Activated CD4-positive, alpha-beta memory T cell treated with anti-CD3 and anti-CD28 coated beads for 36 hours (primary cell): Measurements from ENCODE around the gene ABHD16B. TPM values are rescaled to one million over a fixed set of nuclear protein-coding genes. Genes with fewer than 3 reads are reported as not detected.

Experiments
- CTCF ChIA-PET: fragments of 350-600 bp; sonication (Branson Sonifier 250); formaldehyde crosslinking; loops from one replicate; lab custom pipeline; 2021; ENCODE audit warnings: antibody characterized with exemption, inconsistent platforms; lab: Charles Lee
- POLR2A ChIA-PET: fragments of 350-600 bp; sonication (Branson Sonifier 250); formaldehyde crosslinking; loops from one replicate; lab custom pipeline; 2021; ENCODE audit warnings: antibody characterized with exemption; lab: Charles Lee
- DNase-seq: peaks from one replicate; pipeline ENCODE4 v3.0.0-alpha.2; 2020
- H3K27ac Mint-ChIP-seq: one replicate; pipeline ENCODE4 v1.8.0; 2021; ENCODE audit warnings: mixed read lengths
- H3K27me3 Mint-ChIP-seq: one replicate; pipeline ENCODE4 v1.8.0; 2021; ENCODE audit warnings: mixed read lengths
- H3K36me3 Mint-ChIP-seq: one replicate; pipeline ENCODE4 v1.8.0; 2021; ENCODE audit warnings: mixed read lengths
- H3K4me1 Mint-ChIP-seq: one replicate; pipeline ENCODE4 v1.8.0; 2021; ENCODE audit warnings: low read depth, mixed read lengths
- H3K4me3 Mint-ChIP-seq: one replicate; pipeline ENCODE4 v1.8.0; 2021; ENCODE audit warnings: mild to moderate bottlenecking, mixed read lengths
- H3K9me3 Mint-ChIP-seq: one replicate; pipeline ENCODE4 v1.8.0; 2021; ENCODE audit warnings: mixed read lengths
- intact Hi-C: fragments of 100-400 bp; cut with micrococcal nuclease; formaldehyde crosslinking; loops from one replicate; pipeline ENCODE4 v1.15.1; 2023
- total RNA-seq, 2 experiments: library from RNA; stranded (reverse); gene quantifications; one replicate each; pipeline ENCODE4 v1.2.3, GENCODE V29; 2021

ABHD16B gene
- total RNA-seq, 2 experiments from 2014 or later, result not detected

DNA sequence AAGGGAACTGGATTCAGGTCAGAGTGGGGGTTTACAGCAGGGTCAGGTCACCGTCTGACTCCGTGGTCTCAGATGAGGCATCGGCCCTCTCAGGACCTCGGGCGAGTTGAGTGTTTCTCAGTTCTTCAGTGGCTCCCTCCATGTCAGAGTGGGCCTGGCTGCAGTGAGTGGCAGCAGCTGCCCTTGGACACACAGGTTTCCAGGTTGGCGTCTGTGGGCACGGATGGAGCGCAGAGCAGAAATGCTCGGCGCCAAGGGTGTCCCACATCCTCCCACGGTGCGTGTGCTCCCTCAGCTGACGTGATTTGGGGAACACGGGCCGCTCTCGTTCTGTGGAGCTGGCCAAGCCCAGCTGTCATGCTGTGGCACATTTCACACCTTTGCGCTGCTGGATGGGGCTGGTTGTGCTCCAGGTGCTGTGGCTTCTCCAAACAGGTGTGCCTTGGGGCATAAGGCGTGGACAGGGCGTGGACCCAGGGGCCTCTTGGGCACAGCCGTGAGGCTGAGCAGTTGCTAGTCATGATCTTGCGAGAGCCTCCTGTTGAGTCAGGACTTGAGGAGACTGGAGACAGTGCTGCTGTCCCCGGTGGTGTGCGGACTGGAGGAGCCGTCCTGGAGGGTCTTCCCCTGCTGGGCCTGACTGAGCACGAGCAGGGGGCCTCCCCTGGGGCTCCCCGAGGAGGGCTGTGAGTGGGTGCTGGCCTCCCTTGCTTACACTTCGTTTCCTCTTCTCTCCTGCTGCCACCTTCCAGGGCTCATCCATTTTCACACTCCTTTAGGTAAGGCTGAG, 24.2 kb downstream of the ABHD16B start:
- no peaks in the 10 kb centered on the region for H3K4me1 Mint-ChIP-seq
- CTCF ChIA-PET, result interaction anchor here (1.0 kb wide), 1 partner anchor 99 kb away, joined by 3 read pairs; no protein-coding TSS in a partner anchor
- POLR2A ChIA-PET, result interaction anchor here (1.5 kb wide), 1 partner anchor 20 kb away, joined by 3 read pairs; the partner anchor contains the start of gene TPD52L2
- no peaks in the 10 kb centered on the region for H3K27me3 Mint-ChIP-seq
- H3K4me3 Mint-ChIP-seq, result no peak overlapping the region
- DNase-seq, result no peak
- peaks cover 28% of the 10 kb centered on the region for H3K36me3 Mint-ChIP-seq
- no peak overlapping the region for H3K27ac Mint-ChIP-seq
- H3K9me3 Mint-ChIP-seq, result no peaks in the 10 kb centered on the region
- intact Hi-C loops, result no loop called here

DNA sequence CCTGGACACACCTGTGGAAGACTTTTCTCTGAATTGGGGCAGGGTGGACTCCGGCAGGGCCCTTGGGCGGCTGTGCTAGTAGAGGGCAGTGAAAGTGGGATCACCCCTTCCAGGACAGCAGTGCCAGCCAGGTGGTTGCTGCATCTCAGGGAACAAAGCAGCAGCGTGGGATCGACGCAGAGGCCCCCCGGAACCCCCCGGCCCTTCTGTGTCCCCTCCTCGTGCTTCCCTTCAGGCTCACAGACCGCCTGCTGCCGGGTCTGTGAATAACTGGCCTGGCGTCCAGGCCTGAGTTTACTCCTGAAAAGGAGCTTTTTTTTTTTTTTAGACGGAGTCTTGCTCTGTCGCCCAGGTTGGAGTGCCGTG, 24.7 kb downstream of the ABHD16B start:
- no peaks in the 10 kb centered on the region for H3K4me1 Mint-ChIP-seq
- DNase-seq, result no peak
- intact Hi-C loops, result no loop called here
- peaks cover 28% of the 10 kb centered on the region for H3K36me3 Mint-ChIP-seq
- ChIA-PET CTCF (interaction anchor here (1.0 kb wide), 1 partner anchor 10 kb away, joined by 3 read pairs; no protein-coding TSS in a partner anchor), POLR2A (no interaction called here)
- no peak overlapping the region for H3K27ac Mint-ChIP-seq
- no peak overlapping the region for H3K4me3 Mint-ChIP-seq
- H3K9me3 Mint-ChIP-seq, result no peaks in the 10 kb centered on the region
- no peaks in the 10 kb centered on the region for H3K27me3 Mint-ChIP-seq

DNA sequence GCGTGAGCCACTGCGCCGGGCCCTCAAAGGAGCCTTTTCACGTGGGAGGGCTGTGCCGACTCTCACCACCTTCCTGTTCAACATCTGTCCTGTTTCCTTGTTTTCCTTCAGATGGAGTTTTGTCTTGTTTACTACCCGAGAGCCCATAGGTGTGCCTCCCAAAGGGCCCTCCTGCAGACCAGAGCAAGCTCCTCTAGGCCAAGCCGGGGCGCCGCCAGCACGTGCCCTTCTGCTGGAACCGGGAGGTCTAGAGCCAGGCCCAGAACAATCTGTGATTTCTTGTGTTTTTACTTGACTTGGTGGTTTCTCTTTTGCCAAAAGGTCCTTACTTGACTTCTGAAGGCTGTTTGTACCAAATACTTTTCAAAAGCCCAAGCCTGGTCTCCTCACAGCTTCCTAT, 25.6 kb downstream of the ABHD16B start:
- no peaks in the 10 kb centered on the region for H3K9me3 Mint-ChIP-seq
- ChIA-PET POLR2A (no interaction called here), CTCF (interaction anchor here (1.0 kb wide), 1 partner anchor 11 kb away, joined by 3 read pairs; no protein-coding TSS in a partner anchor)

DNA sequence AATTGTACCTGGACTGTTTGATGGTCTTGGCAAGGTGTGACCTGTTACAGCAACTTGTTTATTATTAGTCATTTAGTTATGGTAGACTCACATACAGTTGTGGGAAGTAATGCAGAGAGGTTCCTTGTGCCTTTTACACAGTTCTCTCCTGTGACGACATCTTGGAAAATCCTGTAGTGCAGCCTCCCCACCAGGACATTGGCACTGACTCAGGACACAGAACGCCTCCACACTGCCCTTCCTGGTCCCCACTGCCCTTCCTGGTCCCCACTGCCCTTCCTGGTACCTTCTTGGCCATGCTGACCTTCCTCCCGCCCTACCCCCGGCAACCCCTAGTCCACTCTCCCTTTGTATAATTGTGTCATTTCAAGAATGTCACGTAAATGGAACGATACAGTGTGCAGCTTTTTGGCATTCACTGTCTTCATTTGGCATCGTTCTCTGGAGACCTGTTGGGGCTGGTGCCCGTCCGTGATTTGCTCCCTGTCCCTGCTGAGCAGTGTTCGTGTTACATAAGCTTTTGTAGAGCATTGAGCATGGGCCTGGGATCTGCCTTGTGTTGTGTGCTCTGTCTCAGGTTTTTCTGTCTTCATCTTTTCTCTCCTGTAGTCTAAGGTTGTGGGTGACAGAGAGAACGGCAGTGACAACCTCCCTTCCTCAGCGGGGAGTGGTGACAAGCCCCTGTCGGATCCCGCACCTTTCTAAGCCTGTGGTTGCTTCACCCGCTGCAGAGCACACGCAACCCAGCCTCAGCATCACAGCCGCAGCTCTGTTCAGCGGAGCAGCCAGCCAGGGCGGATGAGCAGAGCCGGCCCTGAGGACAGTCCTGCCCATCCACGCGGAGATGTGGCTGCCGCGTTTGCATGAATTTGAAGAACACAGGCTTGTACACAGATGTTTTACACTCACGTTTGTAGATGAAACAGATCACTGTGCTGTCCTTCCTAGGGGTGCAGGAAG, 28.2 kb downstream of the ABHD16B start:
- H3K9me3 Mint-ChIP-seq, result no peaks in the 10 kb centered on the region
- DNase-seq, result no peak
- peaks cover 23% of the 10 kb centered on the region for H3K36me3 Mint-ChIP-seq
- intact Hi-C loops, result loop anchor here (10.0 kb wide), 1 partner anchor 175 kb away; the partner anchor contains the start of gene TCEA2
- H3K27ac Mint-ChIP-seq, result no peak overlapping the region
- CTCF ChIA-PET, result no interaction called here
- H3K4me1 Mint-ChIP-seq, result peaks cover 4% of the 10 kb centered on the region
- POLR2A ChIA-PET, result no interaction called here
- no peak overlapping the region for H3K4me3 Mint-ChIP-seq
- H3K27me3 Mint-ChIP-seq, result no peaks in the 10 kb centered on the region

More for the DNA sequence above, 25.6 kb downstream of the ABHD16B start:
- Mint-ChIP-seq H3K4me3 (no peak overlapping the region), H3K36me3 (peaks cover 30% of the 10 kb centered on the region), H3K27me3 (no peaks in the 10 kb centered on the region), H3K27ac (no peak overlapping the region), H3K4me1 (no peaks in the 10 kb centered on the region)
- intact Hi-C loops, result no loop called here
- DNase-seq, result no peak

DNA sequence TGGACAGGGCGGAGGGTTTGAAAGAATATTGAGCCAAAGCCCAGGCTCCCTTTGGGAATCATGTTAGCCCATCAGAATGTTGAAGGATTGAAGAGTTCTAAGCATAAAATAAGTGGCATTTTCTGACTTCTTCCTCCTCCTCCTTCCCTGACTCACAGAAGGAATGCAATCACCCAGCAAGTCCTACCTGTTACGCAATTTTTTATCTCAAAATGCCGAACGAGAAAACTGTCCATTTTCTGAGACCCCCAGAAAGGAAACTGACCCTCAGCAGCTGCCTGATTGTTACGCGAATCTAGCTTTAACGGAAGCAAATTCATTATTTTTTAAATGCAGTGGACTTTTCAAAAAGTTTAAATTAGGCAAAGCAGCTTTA, 28.9 kb downstream of the ABHD16B start:
- ChIA-PET POLR2A (no interaction called here), CTCF (no interaction called here)
- no peak for DNase-seq
- Mint-ChIP-seq H3K4me3 (no peak overlapping the region), H3K4me1 (peaks cover 4% of the 10 kb centered on the region), H3K9me3 (no peaks in the 10 kb centered on the region), H3K27me3 (no peaks in the 10 kb centered on the region), H3K27ac (no peak overlapping the region), H3K36me3 (peaks cover 16% of the 10 kb centered on the region)
- intact Hi-C loops, result loop anchor here (10.0 kb wide), 1 partner anchor 175 kb away; the partner anchor contains the start of gene TCEA2

DNA sequence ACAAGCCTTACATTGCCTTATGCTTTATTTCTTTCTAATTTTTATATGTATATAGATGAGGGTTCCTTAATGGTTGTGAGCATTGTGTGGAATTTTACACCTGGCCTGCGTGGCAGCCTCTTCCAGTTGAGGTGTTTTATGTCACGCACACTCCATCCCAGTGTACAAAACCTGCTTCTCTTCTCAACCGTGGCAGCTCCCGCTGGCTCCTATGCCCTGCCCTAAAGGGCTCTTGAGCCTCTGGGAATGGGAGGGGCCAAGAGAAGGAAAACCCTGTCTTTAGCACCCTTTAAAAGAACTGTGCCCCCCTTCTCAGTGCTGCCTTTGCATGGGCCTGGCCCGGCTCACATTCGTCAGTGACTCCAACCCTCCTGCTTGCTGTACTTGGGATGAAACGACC, 29.3 kb downstream of the ABHD16B start:
- peaks cover 4% of the 10 kb centered on the region for H3K4me1 Mint-ChIP-seq
- H3K4me3 Mint-ChIP-seq, result no peak overlapping the region
- no peak overlapping the region for H3K27ac Mint-ChIP-seq
- DNase-seq, result no peak
- H3K36me3 Mint-ChIP-seq, result peaks cover 16% of the 10 kb centered on the region
- no peaks in the 10 kb centered on the region for H3K27me3 Mint-ChIP-seq
- CTCF ChIA-PET, result no interaction called here
- H3K9me3 Mint-ChIP-seq, result no peaks in the 10 kb centered on the region
- intact Hi-C loops, result loop anchor here (10.0 kb wide), 1 partner anchor 174 kb away; the partner anchor contains the start of gene TCEA2
- POLR2A ChIA-PET, result no interaction called here

DNA sequence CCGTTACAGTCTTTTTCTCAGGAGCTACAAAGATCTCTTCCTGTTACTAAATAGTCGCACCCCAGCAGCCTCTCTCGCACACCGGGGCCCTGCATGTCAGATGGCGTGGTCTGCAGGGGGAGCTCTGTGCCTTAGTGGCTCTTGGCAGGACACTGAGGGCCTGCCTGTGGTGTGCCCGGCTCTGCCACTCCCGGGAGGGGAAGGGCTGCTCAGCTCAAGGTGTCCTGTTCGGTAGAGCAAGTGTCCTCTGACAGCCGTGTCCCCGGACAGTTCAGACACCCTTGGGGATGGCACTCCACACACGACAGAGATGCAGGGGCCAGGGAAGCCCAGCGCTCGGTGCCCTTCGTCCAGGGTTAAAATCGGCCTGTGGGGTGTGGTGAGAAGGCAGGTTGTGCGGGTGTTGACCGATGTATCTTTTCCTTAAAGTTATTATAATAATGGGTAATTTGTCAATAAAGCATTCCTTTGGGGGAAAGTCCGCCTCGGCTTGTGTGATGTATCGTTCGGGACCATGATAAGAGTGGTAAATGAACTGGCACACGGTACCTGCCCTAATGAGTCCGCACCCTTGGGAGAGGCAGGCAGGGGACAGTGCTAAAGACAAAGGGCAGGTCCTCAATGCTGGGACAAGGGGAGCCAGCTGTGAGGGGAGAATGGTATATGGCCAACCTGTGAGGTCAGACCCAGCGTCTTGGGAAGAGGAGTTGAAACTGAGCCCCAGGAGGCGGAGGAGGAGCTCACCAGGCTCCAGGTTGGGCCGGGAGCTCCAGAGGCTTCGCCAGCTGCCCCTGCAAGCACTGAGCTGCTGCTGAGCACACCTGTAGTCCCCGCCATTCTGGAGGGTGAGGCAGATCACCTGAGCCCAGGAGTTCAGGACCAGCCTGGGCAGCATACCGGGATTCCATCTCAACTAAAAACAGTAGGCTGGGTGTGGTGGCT, 30.0 kb downstream of the ABHD16B start:
- Mint-ChIP-seq H3K9me3 (no peaks in the 10 kb centered on the region), H3K4me1 (peaks cover 11% of the 10 kb centered on the region), H3K27ac (no peak overlapping the region), H3K27me3 (no peaks in the 10 kb centered on the region), H3K4me3 (no peak overlapping the region), H3K36me3 (peaks cover 19% of the 10 kb centered on the region)
- intact Hi-C loops, result loop anchor here (10.0 kb wide), 1 partner anchor 173 kb away; the partner anchor contains the start of gene TCEA2
- POLR2A ChIA-PET, result interaction anchor here (1.5 kb wide), 1 partner anchor 10 kb away, joined by 4 read pairs; no protein-coding TSS in a partner anchor
- DNase-seq, result no peak
- CTCF ChIA-PET, result no interaction called here

DNA sequence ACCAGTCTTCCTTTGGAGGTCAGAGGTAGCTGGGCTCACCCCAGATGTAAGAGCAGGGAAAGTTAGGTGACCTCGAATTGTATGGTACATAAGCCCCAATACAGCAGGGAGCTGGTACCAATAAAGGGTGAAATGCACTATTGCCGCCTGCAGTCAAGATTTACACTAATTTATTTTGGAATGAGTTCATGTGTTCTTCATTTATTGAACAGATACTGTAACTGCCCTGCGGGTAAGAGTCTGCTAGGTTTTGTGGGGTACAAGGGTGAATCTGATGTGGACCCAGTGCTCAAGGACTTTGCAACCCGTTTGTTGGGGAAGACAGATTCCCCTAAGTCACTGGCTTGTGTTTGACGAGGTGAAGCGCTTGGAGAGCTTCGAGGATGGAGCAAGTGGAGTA, 31.1 kb downstream of the ABHD16B start:
- Mint-ChIP-seq H3K4me1 (peaks cover 19% of the 10 kb centered on the region), H3K4me3 (no peak overlapping the region), H3K27me3 (no peaks in the 10 kb centered on the region), H3K27ac (no peak overlapping the region), H3K36me3 (peaks cover 19% of the 10 kb centered on the region), H3K9me3 (no peaks in the 10 kb centered on the region)
- intact Hi-C loops, result loop anchor here (10.0 kb wide), 1 partner anchor 172 kb away; the partner anchor contains the start of gene TCEA2
- CTCF ChIA-PET, result no interaction called here
- POLR2A ChIA-PET, result interaction anchor here (1.5 kb wide), 1 partner anchor 11 kb away, joined by 4 read pairs; no protein-coding TSS in a partner anchor
- DNase-seq, result no peak

DNA sequence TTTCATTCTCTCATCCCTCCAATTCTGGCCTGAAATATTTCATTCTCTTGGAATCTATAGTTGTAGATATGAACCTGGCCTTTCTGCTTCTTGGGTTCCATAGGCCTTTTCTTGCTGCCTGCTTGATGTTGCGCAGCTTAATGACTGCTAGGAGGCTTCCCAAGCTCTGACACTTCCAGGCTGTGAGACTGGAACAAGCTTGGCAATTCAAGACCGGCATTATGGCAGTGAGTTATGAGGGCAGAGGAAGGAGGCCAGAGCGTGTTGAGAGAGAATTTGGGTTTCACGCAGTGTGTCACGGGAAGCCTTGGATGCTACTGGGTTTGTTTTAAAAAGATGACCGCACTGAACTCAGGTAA, 32.7 kb downstream of the ABHD16B start:
- POLR2A ChIA-PET, result interaction anchor here (0.6 to 0.7 kb wide), 2 partner anchors 27 to 267 kb away, joined by 3 read pairs; no protein-coding TSS in a partner anchor
- H3K27ac Mint-ChIP-seq, result no peak overlapping the region

DNA sequence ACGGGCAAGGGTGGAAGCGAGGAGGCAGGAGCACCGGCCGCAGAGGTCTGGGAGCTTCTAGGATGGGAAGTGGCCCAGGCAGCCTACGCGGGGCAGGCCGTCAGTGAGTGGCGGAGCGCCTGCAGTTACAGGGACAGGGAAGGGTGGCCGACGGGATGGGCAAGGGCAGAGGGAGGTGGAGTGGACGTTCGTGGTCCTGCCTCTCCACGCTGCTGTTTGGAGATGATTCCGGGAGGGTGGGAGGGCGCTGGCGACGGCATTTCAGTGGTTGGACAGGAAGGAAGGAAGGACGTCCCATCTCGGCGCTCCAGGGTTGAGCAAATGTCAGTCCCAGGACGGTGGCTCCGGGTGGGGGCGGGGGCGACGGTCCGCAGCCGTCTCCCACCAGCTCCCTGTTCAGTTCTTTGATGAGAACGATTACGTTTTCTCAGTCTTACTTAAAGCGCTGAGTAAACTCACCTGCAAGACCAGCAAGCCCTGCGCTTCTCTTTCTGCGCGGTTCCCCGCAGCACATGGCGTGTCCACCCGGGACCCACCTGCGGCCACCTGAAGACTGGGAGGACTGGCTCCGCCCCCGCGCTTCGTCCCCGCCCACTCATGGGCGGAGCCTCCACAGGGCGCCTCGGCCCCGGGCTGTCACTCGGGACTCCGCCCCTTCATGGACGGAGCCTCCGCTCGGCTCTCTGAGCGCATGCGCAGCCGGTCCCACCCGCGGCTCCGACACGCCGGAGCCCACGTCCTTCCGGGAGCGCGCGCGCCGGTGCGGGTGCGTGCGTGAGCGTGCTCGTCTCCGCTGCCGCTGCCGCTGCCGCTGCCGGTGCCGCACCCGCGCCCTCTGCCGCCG, 33.3 kb downstream of the ABHD16B start, which contains the start of gene DNAJC5:
Gene DNAJC5, plus strand, starts transcription at position 769 of the 844 bp plus-strand sequence. CDS start 33,220 bp downstream, outside the sequence.
- H3K36me3 Mint-ChIP-seq, result peaks cover 20% of the 10 kb centered on the region
- peak; percentile 97 for DNase-seq
- peak within 1 kb of the TSS; percentile 97 for H3K27ac Mint-ChIP-seq
- CTCF ChIA-PET, result interaction anchor here (1.5 to 2.4 kb wide), 2 partner anchors 29 to 86 kb away, joined by 4 to 12 read pairs; partner anchors contain the start of gene TPD52L2
- no peaks in the 10 kb centered on the region for H3K27me3 Mint-ChIP-seq
- peak within 1 kb of the TSS; percentile 97 for H3K4me3 Mint-ChIP-seq
- no peaks in the 10 kb centered on the region for H3K9me3 Mint-ChIP-seq
- intact Hi-C loops, result loop anchor here (2.0 to 10.0 kb wide), 2 partner anchors 30 to 170 kb away; partner anchors contain the start of genes TCEA2 and TPD52L2
- POLR2A ChIA-PET, result interaction anchor here (0.7 kb wide), 1 partner anchor 267 kb away, joined by 3 read pairs; no protein-coding TSS in a partner anchor
- H3K4me1 Mint-ChIP-seq, result peaks cover 37% of the 10 kb centered on the region

More for the DNA sequence above, 32.7 kb downstream of the ABHD16B start:
- no peak for DNase-seq
- peaks cover 23% of the 10 kb centered on the region for H3K36me3 Mint-ChIP-seq
- no peaks in the 10 kb centered on the region for H3K9me3 Mint-ChIP-seq
- CTCF ChIA-PET, result interaction anchor here (1.5 kb wide), 1 partner anchor 87 kb away, joined by 4 read pairs; no protein-coding TSS in a partner anchor
- peak overlapping the region; percentile 63 for H3K4me3 Mint-ChIP-seq
- intact Hi-C loops, result loop anchor here (2.0 to 10.0 kb wide), 2 partner anchors 29 to 171 kb away; partner anchors contain the start of genes TCEA2 and TPD52L2
- no peaks in the 10 kb centered on the region for H3K27me3 Mint-ChIP-seq
- H3K4me1 Mint-ChIP-seq, result peaks cover 33% of the 10 kb centered on the region
